OCI-LY7 (cell line): ENCODE results near the gene SHISA4.

ENCODE experiments used
- EZH2phosphoT487 ChIP-seq: fragments of 200-600 bp; sonication (generic); IDR thresholded peaks from 2 replicates; pipeline ENCODE4 v1.6.1; 2018; ENCODE audit warnings: low read depth, borderline replicate concordance, mild to moderate bottlenecking, mixed run types, antibody characterized with exemption, low read length, moderate library complexity, mixed read lengths
- TF ChIP-seq, protein P1 (sequence below): fragments of 200-600 bp; sonication (generic); conservative IDR thresholded peaks from 2 replicates; pipeline ENCODE4 v1.5.1; 2014; ENCODE audit warnings: mild to moderate bottlenecking, antibody characterized with exemption, low read length, moderate library complexity, mixed read lengths

DNA sequence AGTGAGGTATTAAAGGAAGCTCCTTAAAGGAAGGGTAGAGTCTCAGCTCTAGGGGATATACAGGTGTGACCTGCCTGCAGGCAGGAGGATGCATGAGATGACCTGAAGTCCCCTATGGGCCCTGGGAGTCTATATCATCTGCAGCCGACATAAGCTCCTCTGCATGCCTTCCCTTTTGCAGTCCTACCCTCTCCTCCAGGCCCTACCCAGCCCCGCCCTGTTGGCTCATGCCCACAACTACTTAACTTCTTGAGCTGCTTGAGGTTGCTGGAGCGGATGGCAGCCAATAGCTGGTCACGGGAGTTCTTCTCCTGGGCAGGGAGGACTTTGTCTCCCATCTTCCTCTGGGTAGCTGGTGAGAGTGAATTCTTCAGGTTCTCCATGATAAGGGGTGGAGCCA is 10.3 kb downstream of the SHISA4 start:
- TF ChIP-seq, protein P1, sequence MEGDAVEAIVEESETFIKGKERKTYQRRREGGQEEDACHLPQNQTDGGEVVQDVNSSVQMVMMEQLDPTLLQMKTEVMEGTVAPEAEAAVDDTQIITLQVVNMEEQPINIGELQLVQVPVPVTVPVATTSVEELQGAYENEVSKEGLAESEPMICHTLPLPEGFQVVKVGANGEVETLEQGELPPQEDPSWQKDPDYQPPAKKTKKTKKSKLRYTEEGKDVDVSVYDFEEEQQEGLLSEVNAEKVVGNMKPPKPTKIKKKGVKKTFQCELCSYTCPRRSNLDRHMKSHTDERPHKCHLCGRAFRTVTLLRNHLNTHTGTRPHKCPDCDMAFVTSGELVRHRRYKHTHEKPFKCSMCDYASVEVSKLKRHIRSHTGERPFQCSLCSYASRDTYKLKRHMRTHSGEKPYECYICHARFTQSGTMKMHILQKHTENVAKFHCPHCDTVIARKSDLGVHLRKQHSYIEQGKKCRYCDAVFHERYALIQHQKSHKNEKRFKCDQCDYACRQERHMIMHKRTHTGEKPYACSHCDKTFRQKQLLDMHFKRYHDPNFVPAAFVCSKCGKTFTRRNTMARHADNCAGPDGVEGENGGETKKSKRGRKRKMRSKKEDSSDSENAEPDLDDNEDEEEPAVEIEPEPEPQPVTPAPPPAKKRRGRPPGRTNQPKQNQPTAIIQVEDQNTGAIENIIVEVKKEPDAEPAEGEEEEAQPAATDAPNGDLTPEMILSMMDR, result no peak
- TF ChIP-seq EZH2phosphoT487, result no peak
